GM12872 (cell line): ENCODE results near the gene CHCHD6.
A peak's percentile ranks its signal among the peaks of the same experiment; 100 is the strongest.

Experiments used
- TF ChIP-seq, protein P1 (sequence below): IDR thresholded peaks from 3 replicates; pipeline ENCODE4 v1.5.1; 2011; ENCODE audit warnings: low read depth, mild to moderate bottlenecking, low read length, moderate library complexity; ENCODE audit not compliant: insufficient read depth

CHCHD6 gene

GRCh38 chr3:126659915-126660886 lies 43.8 kb upstream of the CHCHD6 start:
- TF ChIP-seq, protein P1, sequence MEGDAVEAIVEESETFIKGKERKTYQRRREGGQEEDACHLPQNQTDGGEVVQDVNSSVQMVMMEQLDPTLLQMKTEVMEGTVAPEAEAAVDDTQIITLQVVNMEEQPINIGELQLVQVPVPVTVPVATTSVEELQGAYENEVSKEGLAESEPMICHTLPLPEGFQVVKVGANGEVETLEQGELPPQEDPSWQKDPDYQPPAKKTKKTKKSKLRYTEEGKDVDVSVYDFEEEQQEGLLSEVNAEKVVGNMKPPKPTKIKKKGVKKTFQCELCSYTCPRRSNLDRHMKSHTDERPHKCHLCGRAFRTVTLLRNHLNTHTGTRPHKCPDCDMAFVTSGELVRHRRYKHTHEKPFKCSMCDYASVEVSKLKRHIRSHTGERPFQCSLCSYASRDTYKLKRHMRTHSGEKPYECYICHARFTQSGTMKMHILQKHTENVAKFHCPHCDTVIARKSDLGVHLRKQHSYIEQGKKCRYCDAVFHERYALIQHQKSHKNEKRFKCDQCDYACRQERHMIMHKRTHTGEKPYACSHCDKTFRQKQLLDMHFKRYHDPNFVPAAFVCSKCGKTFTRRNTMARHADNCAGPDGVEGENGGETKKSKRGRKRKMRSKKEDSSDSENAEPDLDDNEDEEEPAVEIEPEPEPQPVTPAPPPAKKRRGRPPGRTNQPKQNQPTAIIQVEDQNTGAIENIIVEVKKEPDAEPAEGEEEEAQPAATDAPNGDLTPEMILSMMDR, result peak; percentile 25; the same call in 1 of the 3 replicates

DNA sequence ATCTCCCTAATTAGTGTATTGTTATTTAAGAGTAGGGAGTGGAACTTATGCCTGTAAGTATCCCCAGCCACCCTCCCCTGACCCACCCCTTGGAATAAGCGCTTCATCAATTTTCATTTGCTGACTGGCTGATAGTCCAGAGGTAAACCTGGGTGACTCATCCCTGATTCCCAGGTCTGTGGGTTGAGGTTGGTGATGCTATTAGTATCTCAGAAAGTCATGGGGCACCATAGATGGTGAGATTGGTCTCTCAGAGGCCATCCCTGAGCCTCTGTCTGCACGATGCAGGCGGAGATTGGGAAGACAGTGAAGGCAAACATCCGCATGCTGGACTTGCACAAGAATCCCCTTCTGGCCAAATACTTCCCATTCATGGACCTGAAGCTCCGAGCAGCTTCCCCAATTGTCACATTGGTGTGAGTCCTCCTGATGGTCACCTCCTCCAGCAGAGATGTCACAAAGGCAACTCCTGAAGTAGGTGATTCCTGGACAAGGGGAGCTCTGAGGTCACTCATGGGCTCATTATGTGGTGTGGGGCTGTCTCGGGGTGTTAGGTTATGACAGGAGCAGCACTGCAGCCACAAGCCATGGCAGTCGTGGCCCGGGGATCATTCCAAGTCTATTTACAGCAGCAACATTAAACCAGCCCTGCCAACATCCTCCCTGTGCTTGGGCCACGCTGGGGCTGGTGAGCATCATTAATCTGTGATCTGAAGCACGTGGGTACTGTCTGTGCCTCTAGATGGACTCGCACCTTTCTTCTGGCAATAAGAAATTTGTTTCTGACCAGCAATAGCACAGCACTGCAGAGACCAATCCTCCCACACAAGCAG lies 42.3 kb upstream of the CHCHD6 start:
- TF ChIP-seq, protein P1, result no peak

DNA sequence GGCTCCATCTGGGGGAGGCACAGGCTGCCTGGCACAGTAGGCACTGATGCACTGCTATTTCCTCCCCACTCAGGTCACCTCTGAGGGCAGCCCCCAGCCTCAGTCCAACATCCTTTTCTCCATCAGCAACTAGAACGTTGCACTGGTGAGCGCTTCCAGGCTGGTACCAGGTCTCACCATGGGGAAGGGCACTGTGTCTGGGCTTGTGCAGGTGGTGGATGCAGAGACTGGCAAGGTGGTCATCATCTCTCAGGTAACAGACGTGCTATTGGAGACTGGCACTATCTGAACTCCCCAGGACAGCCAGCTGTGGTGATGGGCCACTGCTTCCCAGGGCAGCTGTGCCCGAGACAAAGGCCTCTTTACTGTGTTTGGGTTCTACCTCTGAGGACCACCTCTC lies 40.8 kb upstream of the CHCHD6 start:
- TF ChIP-seq, protein P1, result no peak

DNA sequence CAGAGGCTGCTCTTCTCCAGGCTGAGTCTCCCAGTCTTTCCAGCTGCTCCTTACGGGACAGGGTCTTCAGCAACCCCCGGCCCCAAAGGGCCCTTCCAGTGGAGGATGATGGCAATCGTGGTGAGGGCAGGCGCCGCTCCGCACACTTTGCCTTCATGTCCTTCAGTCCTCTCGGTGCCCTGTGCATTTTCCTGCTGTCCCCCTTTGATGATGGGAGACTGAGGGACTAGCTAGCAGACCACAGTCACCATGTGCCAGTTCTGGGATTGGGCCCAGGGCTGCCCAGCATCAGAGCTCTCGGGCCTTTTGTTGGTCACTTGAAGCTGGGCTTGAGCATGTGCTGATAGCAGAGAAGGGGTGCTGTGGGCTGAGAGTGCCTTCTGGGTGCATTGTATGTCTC lies 40.3 kb upstream of the CHCHD6 start:
- TF ChIP-seq, protein P1, result no peak

DNA sequence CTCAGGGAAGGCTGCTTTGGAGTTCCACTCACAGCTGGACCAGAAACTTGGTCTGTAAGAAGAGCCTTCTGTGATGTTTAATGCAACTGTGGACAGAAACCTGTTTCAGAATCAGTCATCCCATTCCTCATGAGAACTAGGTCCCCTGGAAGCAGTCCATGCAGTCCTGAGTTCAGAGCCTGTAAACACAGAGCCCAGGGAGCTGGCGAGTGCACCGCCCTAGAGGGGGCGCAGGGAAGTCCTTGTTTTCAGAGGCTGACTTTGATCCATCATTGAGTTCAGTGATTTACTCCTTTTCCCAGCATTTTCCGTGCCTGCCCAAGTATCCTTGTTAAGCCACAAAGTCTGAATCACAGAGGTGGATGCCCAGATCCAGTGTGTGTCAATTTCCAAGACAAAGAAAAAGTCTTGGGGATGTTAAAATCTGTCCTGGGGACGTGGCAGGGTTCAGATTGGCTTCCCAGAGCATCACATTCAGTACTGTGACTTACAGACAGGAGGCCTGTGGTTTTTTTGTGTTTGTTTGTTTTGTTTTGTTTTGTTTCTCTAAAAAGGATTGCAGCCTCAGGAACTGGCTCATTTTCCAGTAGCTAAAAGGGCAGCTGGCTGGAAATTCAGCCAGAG lies 39.3 kb upstream of the CHCHD6 start:
- TF ChIP-seq, protein P1, result no peak

DNA sequence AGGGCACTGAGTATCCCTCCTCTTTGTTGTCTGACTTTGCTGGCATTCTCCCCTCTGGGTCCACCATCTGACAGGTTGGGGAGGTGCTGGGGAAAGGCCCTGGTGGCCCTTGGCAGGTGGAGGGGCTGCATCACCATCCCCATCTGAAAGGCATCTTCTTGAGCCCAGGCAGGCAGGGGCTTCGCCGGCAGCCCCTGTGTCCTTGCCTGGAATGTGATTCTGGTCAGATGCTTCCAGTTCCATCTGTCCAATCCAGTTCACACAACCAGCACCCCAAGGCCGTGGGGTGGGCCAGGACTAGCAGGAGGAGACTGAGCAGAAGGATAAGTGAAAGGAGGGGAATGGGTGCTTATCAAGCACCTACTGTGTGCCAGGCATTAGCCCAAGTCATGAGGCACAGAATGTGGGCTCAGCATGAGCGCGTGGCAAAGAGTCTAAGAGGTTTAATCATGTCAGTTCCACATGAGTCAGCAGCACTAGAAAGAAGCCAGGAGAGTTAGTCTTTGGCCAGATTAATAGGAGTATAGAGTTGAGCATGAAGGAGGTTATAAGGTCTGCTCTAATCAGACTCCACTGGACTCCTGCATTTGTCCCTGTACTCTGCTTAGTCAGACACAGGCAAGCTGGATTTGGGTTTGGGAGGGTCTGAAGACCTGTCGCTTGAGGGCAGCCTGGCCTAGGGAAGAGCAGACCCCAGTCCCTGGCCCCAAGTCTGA lies 38.7 kb upstream of the CHCHD6 start:
- TF ChIP-seq, protein P1, result no peak
